ENCODE results near the gene EXOC3.

Gene EXOC3

DNA sequence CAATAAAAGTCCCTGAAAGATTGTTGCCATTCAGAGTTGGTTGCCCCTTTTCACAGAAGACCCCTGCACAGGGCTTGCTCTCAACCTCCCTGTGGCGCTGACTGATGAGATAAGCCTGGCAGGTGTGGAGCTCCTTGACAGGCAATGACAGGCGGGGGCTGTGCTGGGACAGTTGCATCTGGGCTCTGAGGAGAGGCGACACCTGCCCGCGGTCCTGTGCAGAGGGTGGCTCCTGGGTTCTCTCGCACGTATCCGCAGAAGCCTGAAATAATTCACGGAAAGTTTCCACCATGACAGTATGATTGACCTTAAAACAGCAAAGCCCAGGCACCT, 19.8 kb upstream of the EXOC3 start:
- H3K4me3 ChIP-seq (ENCODE audit: low read depth, low read length): no peak overlapping the region
- DNase-seq (ENCODE audit: low read depth, low spot score): no peak
- in situ Hi-C loops (cut with HindIII; ENCODE audit: low sequenced_read_pairs): no loop called here
- no peak for TF ChIP-seq CTCF (IDR thresholded peaks at IDR 0.05; ENCODE audit: low read depth, low read length)

GRCh38 chr5:423626-424261, 19.2 kb upstream of the EXOC3 start:
- DNase-seq (ENCODE audit: low read depth, low spot score): no peak
- no peak for TF ChIP-seq CTCF (IDR thresholded peaks at IDR 0.05; ENCODE audit: low read depth, low read length)
- H3K4me3 ChIP-seq (ENCODE audit: low read depth, low read length): no peak overlapping the region
- in situ Hi-C loops (cut with HindIII; ENCODE audit: low sequenced_read_pairs): no loop called here

- TF ChIP-seq CTCF (IDR thresholded peaks at IDR 0.05; ENCODE audit: low read depth, low read length): no peak
- in situ Hi-C loops (cut with HindIII; ENCODE audit: low sequenced_read_pairs): no loop called here
- no peak overlapping the region for H3K4me3 ChIP-seq (ENCODE audit: low read depth, low read length)
- no peak for DNase-seq (ENCODE audit: low read depth, low spot score)
These were observed 18.5 kb upstream of the EXOC3 start for GRCh38 chr5:424301-425110.

DNA sequence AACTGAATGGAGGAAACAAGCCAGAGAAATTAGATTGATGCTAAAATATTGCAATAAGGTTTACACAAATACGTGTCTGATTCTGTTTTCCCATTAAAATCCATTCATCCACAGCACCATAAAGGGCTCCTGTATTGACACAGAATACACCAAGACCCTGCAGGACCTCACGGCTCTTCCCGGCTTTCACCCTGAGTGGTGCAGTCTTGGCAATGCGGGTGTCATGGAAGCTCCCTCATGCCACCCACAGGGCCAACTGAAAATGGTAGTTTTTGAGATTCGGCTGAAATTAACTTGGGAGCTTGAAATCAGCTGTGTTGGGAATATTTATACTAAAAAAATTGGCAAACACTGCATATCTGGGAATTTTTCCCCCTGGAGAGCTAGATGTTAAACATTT, 17.3 kb upstream of the EXOC3 start:
- in situ Hi-C loops (cut with HindIII; ENCODE audit: low sequenced_read_pairs): no loop called here
- TF ChIP-seq CTCF (IDR thresholded peaks at IDR 0.05; ENCODE audit: low read depth, low read length): no peak
- DNase-seq (ENCODE audit: low read depth, low spot score): no peak
- no peak overlapping the region for H3K4me3 ChIP-seq (ENCODE audit: low read depth, low read length)

GRCh38 chr5:426392-426976, 16.5 kb upstream of the EXOC3 start:
- no peak for TF ChIP-seq CTCF (IDR thresholded peaks at IDR 0.05; ENCODE audit: low read depth, low read length)
- in situ Hi-C loops (cut with HindIII; ENCODE audit: low sequenced_read_pairs): no loop called here
- DNase-seq (ENCODE audit: low read depth, low spot score): no peak
- no peak overlapping the region for H3K4me3 ChIP-seq (ENCODE audit: low read depth, low read length)

GRCh38 chr5:427415-428087, 15.4 kb upstream of the EXOC3 start:
- H3K4me3 ChIP-seq (ENCODE audit: low read depth, low read length): no peak overlapping the region
- TF ChIP-seq CTCF (IDR thresholded peaks at IDR 0.05; ENCODE audit: low read depth, low read length): no peak
- in situ Hi-C loops (cut with HindIII; ENCODE audit: low sequenced_read_pairs): no loop called here
- no peak for DNase-seq (ENCODE audit: low read depth, low spot score)

Measured in astrocyte of the spinal cord (primary cell).